Stimulated activated CD8-positive, alpha-beta memory T cell treated with anti-CD3 and anti-CD28 coated beads, Interleukin-4, amount 100 ng/mL, for 24 hours (primary cell): Measurements from ENCODE around the gene HHATL.

ENCODE experiments used
- DNase-seq: peaks from one replicate; pipeline ENCODE4 v3.0.0-alpha.2; 2020; ENCODE audit warnings: low read depth

The HHATL gene, protein sequence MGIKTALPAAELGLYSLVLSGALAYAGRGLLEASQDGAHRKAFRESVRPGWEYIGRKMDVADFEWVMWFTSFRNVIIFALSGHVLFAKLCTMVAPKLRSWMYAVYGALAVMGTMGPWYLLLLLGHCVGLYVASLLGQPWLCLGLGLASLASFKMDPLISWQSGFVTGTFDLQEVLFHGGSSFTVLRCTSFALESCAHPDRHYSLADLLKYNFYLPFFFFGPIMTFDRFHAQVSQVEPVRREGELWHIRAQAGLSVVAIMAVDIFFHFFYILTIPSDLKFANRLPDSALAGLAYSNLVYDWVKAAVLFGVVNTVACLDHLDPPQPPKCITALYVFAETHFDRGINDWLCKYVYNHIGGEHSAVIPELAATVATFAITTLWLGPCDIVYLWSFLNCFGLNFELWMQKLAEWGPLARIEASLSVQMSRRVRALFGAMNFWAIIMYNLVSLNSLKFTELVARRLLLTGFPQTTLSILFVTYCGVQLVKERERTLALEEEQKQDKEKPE

DNA sequence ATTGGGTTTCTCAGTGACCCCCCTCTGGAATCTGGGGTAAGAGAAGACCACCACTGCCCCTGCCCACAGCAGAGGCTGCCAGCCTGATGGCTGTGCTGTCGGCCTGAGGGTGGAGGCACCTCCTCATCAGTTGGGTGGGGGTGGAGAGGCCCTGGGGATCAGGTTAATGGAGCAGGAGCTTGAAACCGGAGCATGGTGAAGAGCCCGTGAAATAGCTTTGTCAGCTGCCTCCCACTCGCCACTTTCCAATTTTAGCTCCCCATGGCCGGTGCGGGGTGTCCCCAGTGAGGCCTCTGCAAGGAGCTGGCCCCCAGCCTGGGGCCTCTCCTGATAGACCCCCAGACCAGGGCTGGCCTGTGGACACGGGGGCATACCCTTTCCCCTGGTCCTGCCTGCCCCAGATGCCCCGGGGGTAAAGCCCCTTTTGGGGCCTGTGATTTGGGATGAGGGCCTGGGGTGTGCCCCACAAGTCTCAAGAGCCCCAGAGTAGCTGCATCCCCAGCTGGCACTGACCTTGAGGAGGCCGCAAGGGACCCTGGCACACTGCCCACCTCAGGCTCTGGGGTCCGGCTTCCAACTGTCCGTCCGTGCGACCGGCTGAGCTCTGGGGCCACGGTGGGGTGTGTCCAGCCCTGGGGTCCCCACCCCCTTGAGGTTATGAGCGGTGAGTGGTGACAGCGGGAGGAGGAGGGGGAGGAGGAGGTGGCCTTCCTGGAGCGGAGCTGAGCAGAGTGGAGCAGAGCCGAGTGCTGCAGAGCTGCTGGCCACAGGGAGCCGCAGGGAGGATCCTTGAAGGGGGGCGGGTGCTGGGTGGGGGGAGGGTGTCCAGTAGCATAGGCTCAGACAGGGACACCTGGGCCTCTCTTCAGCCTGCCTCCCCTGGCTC is at the start of gene HHATL:
Gene HHATL (minus strand): TSS at position 733 of the 886 bp plus-strand sequence. CDS start 1,972 bp downstream, outside the sequence.
- DNase-seq: no peak

DNA sequence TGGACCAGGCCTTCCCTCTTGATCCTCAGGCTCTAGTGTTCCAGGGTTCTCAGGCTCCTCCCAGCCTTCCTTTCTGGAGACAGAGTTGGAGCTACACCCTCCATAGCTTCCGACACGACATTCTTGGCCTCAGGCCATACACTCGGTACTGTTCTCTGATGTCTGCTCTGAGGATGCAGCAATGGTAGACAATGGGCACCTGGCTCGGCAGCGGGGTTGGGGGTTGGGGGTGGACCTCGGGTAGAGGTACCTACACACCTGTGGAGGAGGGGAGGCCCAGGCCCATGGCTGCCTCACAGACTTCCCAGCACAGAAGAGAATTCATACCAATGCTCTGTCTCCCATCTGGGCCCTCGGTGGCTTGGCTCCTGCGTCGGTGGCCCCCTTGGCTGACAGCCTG is 49.0 kb upstream of the HHATL start:
- no peak for DNase-seq

- DNase-seq: no peak
These were observed 48.2 kb upstream of the HHATL start for GRCh38 chr3:42750834-42751233.

DNA sequence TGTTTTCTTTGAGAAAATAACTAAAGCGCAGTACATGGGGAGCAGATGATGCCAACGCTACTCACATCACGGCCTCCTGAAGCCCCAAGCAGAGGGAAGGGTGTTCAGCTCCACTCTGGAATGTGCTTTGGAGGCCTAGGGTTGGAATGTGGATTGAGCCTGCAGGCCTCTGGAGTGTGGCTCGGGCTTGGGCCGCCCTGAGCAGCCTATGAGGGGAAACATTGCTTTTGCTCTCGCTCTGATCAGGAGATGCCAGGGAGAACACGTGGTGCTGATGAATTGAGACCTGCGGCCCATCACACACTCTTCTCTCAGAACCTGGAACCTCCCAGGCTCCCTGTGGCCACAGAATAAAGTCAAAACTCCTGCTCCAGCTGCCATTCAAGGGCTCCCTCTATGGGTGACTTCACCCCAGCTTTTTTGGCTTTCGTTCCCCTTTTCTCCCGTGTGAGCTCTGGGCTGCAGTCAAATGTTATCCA is 47.2 kb upstream of the HHATL start:
- no peak for DNase-seq

- DNase-seq: no peak
These were observed 46.6 kb upstream of the HHATL start for GRCh38 chr3:42749025-42749752.

GRCh38 chr3:42747581-42747980 is 45.0 kb upstream of the HHATL start:
- DNase-seq: no peak

DNA sequence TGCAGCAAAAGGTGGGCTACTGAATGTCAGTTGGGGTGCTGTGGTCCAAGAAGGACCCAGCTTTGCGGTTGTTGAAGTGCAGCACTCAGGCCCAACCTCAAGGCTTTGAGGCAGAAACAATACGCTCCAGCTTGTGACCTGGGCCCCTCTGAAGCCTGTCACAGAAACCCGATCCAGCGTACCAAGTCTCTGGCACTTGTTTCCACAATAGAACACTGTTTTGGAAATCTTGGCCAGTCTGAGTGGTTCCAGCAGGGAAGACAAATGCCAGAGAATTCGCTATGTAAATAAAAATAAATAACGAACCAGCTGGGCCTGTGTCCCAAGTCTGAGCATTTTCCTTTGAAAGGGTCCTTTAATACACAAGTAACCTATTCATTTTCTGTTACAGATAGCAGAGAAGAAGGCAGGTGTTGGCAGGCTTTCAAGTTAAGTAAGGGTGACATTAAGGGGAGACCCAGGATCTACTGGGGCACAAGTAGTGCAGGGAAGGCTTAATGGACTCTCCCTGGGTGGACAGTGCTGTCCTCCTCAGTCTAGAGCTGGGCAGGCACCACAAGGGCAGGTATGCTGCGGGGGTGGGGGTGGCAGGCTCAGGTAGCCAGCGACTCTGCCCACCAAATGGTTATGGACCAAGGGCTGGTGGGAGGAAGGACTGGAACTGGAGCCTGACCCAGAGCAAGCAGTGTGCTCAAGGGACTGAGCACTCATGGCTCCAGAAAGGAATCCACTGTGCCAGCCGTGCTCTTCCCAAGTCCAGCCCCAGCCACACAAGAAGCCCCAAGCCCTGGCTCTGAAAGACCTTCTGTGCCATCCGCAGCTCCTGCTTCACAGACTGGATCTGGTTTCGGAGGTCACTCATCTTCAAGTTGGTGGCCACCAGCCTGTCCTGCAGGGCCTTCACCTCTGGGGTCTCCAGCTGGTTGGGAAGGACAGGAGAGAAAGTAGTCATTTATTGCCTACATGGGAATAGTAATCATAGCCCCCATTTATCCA is 44.2 kb upstream of the HHATL start:
- DNase-seq: no peak

DNA sequence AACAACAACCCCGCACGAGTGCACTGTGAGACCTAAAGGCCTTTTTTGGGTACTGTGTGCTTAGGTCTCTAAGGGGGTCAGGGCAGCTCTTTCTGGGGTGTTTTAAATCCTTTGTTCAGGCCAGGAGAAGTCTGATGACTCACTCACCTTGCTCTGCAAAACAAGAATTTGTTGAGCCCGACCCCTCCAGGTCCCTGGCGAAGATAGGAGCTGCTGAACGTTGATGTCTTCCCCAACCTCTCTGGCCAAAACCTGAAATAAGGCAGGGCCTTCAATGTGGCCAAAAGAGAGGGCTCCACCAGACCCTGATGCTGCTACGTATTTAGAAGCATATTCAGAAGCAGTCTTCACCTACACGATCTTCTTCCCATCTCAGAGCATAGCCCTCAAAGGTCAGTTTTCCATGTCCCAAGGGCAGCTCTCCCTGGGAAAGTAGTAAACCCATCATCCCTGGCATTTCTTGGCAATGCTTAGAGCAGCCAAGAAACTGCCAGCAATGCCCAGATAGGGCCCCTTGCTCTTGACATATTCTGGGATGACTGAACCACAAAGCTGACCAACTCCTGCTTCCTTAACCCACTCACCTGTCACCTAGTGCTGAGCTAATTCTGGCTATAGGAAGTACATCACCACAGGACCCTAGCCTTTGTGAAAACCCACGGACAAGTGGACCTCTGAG is 43.3 kb upstream of the HHATL start:
- DNase-seq: no peak

DNA sequence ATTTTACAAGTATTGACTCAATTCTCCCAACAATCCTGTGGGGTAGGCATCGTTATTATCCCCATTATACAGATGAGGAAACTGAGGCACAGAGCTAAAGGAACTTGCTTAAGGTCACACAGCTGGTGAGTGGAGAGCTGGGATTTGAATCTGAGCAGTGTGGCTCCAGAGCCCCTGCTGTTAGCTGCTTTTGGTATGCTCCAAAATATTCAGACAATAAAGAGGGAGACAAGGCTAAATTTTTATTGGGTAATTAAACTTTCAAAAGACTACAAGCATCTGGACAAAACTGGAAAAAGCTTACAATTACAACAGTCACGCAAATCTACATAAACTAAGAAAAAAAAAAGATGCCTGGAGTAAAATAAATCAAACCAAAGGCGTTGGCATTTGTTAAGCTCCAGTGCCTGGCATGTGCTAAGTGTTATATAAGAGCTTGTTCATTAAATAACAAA is 42.7 kb upstream of the HHATL start:
- no peak for DNase-seq

GRCh38 chr3:42743204-42743995 is 40.8 kb upstream of the HHATL start:
- no peak for DNase-seq

DNA sequence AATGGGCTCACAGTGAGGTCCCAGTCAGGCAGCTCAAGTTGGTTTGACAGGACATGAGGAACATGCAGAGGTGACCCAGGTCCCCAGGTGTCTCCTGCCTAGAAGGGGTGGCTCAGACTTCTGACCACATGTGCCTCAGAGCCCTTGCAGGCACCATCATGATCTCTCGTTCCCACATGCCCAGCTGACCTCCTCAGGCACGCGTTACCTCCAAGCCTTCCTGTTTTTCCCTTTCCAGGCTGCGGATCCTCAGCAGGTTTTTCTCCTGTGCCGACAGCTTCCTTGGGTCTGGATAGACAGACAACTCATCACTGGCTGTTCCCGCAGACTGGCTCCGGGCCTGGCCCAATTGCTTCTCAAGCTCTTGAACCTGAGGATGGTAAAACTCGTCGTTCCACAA is 40.1 kb upstream of the HHATL start:
- DNase-seq: no peak

- DNase-seq: no peak
These were observed 39.7 kb upstream of the HHATL start for GRCh38 chr3:42742259-42742658.

DNA sequence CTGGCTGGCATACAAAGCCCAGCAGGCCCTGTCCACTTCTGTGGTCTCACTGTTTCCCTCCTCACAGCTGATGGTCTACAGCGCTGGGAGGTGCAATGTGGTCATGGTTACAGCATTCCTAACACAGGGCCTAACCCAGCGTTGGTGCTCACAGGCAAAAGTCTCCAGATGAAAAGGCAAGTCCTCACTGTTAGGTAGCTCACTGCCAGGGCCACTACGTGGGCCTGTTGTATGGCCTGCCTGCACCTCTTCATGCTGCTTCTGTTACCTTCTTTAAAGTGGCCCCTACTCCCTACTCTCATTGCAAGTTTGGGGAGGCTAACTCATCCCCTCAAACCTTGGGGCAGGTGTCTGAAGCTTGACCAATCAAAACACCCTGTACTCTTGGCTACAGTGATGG is 39.2 kb upstream of the HHATL start:
- no peak for DNase-seq

- no peak for DNase-seq
These were observed 37.0 kb upstream of the HHATL start for GRCh38 chr3:42739401-42740158.

- no peak for DNase-seq
These were observed 33.9 kb upstream of the HHATL start for GRCh38 chr3:42736531-42736930.

- DNase-seq: no peak
These were observed 33.5 kb upstream of the HHATL start for GRCh38 chr3:42736081-42736480.

- DNase-seq: no peak
These were observed 33.0 kb upstream of the HHATL start for GRCh38 chr3:42735615-42736014.

DNA sequence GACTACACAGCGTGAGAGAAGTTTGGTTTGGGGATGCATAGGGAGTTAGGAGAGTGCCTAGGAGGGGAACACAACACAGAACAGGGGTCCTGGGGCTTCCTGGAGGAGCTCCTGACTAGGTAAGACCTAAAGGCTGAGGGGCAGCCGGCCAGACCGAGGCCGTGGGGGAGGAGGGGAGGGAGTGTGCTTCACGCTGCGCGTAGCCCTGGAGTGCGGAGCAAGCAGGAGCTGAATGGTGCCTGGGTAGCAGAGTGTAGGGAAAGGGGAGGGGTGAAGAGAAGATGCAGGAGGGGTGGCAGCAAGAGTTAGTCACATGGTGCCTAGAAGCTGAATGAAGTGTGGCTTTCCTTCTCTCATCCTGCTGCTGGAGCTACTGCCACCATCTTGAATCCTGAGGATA is 32.4 kb upstream of the HHATL start:
- DNase-seq: no peak
